Measurements from ENCODE around the gene PPP1R1B. TPM values are rescaled to one million over a fixed set of nuclear protein-coding genes. Genes with fewer than 3 reads are reported as not detected.

The PPP1R1B gene
- total RNA-seq, 4 donors from 2014 or later, result 1.5 to 5.1 TPM; not detected in 2

DNA sequence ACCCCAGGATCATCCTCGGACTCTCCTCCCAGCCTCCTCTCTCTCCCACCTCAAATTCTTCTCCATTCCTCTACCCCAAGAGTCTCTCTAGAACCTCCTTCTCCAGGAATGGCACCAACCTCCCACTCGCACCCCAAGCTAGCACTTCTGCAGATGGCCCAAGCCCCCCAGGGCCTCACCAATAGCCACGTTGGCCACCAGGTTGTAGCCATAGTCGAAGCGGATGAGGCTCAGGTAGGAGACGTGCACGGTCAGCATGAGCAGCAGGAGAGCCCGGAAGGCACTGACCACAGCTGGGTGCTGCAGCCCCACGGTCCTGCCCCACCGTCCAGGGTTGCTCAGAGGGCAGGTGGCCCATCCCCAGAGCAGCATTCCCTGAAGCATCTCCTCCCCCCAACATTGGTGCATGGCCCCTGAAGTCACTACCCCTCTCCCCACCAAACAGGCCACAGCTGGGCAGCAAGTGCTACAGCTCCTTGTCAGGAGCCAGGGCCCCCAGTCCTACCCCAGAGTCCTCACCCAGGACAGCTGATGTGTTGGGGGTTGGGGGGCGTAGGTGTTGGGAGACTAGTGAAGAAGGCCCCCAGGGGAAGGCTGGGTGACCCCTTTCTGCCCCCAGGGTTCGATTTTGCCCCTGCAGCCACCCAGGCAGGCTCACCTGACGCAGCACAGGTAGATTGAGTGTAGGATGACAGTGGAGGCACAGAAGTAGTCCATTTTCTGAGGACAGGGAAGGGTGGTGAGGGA, 46.8 kb downstream of the PPP1R1B start:
- ATAC-seq (no peak), DNase-seq (no peak)
- in situ Hi-C loops (cut with MboI; ENCODE audit: low sequenced_read_pairs in 4 of 4) (loop anchor here in 1 of 4 donors (5.0 kb wide), 1 partner anchor 51 kb away; no protein-coding TSS in a partner anchor), intact Hi-C loops (cut with DNase I; ENCODE audit: low total_unique reads) (no loop called here)
- TF ChIP-seq, protein P1, sequence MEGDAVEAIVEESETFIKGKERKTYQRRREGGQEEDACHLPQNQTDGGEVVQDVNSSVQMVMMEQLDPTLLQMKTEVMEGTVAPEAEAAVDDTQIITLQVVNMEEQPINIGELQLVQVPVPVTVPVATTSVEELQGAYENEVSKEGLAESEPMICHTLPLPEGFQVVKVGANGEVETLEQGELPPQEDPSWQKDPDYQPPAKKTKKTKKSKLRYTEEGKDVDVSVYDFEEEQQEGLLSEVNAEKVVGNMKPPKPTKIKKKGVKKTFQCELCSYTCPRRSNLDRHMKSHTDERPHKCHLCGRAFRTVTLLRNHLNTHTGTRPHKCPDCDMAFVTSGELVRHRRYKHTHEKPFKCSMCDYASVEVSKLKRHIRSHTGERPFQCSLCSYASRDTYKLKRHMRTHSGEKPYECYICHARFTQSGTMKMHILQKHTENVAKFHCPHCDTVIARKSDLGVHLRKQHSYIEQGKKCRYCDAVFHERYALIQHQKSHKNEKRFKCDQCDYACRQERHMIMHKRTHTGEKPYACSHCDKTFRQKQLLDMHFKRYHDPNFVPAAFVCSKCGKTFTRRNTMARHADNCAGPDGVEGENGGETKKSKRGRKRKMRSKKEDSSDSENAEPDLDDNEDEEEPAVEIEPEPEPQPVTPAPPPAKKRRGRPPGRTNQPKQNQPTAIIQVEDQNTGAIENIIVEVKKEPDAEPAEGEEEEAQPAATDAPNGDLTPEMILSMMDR (IDR thresholded peaks at IDR 0.05 in 4 of 5, conservative IDR thresholded peaks at IDR 0.05 in 1 of 5), result no peak
- TF ChIP-seq POLR2A (IDR thresholded peaks at IDR 0.05), result no peak
- no peak overlapping the region for H3K27ac ChIP-seq
- peaks cover 42 to 53% of the 10 kb centered on the region in 2 donors for H3K4me1 ChIP-seq
- H3K27me3 ChIP-seq, result no peaks in the 10 kb centered on the region
- H3K4me3 ChIP-seq, result no peak overlapping the region
- no peaks in the 10 kb centered on the region for H3K36me3 ChIP-seq
- H3K9me3 ChIP-seq, result no peaks in the 10 kb centered on the region

DNA sequence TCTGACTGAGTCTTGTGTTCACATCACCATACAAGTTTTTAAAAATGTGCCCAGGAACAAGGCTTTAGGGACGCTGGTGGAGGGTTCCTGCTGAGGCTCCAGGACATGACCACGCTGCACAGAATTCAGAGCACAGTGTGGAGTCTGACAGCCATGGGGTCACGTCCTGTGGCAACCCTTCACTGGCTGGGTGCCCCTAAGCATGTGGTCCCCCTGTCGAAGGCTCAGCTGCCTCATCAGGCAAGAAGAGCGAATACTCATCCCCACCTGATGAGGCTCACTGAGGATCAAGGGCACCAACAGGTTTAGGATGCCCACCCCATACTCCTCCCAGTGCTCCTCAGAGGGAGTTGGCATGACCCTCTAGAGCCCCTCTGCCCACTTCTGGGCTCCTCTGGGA, 47.4 kb downstream of the PPP1R1B start:
- in situ Hi-C loops (cut with MboI; ENCODE audit: low sequenced_read_pairs in 4 of 4) (loop anchor here in 1 of 4 donors (5.0 kb wide), 1 partner anchor 52 kb away; no protein-coding TSS in a partner anchor), intact Hi-C loops (cut with DNase I; ENCODE audit: low total_unique reads) (no loop called here)
- Histone ChIP-seq H3K4me3 (no peak overlapping the region), H3K27ac (peak overlapping the region in 2 of 4 donors; percentile 92 to 97), H3K36me3 (no peaks in the 10 kb centered on the region), H3K9me3 (no peaks in the 10 kb centered on the region), H3K27me3 (no peaks in the 10 kb centered on the region), H3K4me1 (peaks cover 47 to 56% of the 10 kb centered on the region in 2 donors)
- ATAC-seq, result no peak
- TF ChIP-seq POLR2A (IDR thresholded peaks at IDR 0.05), result no peak
- TF ChIP-seq, protein P1 (IDR thresholded peaks at IDR 0.05 in 4 of 5, conservative IDR thresholded peaks at IDR 0.05 in 1 of 5), result no peak
- no peak for DNase-seq

DNA sequence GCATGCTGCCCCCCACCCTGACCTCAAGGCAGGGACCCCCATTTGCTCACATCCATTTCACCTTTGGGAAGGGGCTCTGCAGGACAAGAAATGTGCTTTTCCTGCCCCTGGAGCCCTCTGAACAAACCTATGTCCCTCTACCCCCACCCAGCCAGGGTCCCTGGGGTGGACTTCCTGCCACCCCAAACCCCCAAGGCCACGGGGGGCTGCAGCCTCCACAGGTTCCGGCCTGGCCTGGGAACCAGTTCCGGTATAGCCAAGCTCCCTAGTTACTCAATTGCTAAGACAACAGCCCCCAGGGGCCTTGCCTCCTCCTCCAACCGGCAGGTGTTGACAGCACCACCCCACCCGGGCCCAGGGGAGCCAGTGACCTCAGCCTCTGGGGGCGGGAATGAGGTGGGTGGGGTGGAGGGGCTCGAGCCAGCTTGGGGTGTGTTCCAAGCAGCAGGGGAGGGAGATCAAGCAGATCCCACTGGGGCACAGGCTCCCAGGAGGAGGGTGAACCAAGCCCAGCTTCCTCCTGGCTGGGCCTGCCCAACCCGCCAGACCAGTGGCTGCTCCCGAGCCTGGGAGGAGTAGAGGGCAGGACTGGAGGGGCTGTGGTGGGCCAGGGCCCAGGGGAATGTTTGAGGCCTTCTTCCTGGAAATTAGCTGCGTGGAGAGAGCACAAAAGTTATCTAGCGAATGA, 48.1 kb downstream of the PPP1R1B start:
- peaks cover 52 to 62% of the 10 kb centered on the region in 2 donors for H3K4me1 ChIP-seq
- ATAC-seq (no peak), DNase-seq (no peak)
- H3K36me3 ChIP-seq, result no peaks in the 10 kb centered on the region
- peak overlapping the region; percentile 92 to 97 (median 94) for H3K27ac ChIP-seq
- no peaks in the 10 kb centered on the region for H3K9me3 ChIP-seq
- no peak for TF ChIP-seq POLR2A (IDR thresholded peaks at IDR 0.05)
- TF ChIP-seq, protein P1 (IDR thresholded peaks at IDR 0.05 in 4 of 5, conservative IDR thresholded peaks at IDR 0.05 in 1 of 5), result no peak
- no peak overlapping the region for H3K4me3 ChIP-seq
- intact Hi-C loops (cut with DNase I; ENCODE audit: low total_unique reads), result loop anchor here (5.0 kb wide), 2 partner anchors 57 to 252 kb away; partner anchors contain the start of genes LRRC3C, MIEN1 and ORMDL3
- no peaks in the 10 kb centered on the region for H3K27me3 ChIP-seq
- in situ Hi-C loops (cut with MboI; ENCODE audit: low sequenced_read_pairs in 4 of 4), result loop anchor here in 1 of 4 donors (5.0 kb wide), 1 partner anchor 53 kb away; no protein-coding TSS in a partner anchor

DNA sequence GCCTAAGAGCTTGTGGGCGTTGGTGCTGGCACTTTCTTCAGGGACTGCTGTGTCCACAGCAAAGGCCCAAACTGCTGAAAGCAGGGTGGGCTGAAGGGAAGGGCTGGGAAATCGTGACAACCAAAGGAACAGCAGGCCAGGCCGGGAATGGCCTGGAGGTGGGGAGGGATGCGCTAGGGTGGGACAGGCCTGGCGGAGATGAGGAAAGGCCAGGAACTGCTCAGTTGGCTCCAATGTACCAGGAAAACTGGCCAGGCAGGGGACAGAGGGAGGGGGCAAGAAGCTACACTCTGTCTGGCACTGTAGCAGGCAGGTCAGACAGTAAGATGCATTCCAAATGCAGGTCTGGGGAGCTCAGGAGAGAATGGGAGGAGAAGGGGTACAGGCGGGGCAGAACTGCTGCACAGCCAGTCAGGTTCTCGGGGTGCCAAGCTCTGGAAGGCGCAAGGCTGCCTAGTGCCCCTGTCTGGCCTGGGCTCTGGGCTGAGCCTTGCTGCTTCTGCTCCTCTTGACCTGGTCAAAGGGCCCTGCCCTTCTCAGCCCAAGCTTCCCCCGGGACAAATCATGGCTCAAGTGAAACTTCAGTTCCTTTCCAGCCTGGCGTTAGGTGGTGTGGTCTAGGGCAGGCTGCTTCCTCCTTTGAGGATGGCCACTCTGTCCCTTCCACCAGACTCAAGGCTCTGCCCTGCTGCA, 48.8 kb downstream of the PPP1R1B start:
- H3K27me3 ChIP-seq, result no peaks in the 10 kb centered on the region
- intact Hi-C loops (cut with DNase I; ENCODE audit: low total_unique reads), result loop anchor here (5.0 kb wide), 2 partner anchors 57 to 252 kb away; partner anchors contain the start of genes LRRC3C, MIEN1 and ORMDL3
- H3K4me3 ChIP-seq, result no peak overlapping the region
- in situ Hi-C loops (cut with MboI; ENCODE audit: low sequenced_read_pairs in 4 of 4), result no loop called here
- no peaks in the 10 kb centered on the region for H3K9me3 ChIP-seq
- DNase-seq (no peak), ATAC-seq (no peak)
- peak overlapping the region; percentile 92 to 97 (median 94) for H3K27ac ChIP-seq
- peaks cover 52 to 62% of the 10 kb centered on the region in 2 donors for H3K4me1 ChIP-seq
- TF ChIP-seq POLR2A (IDR thresholded peaks at IDR 0.05), result no peak
- TF ChIP-seq, protein P1 (IDR thresholded peaks at IDR 0.05 in 4 of 5, conservative IDR thresholded peaks at IDR 0.05 in 1 of 5), result no peak
- no peaks in the 10 kb centered on the region for H3K36me3 ChIP-seq

Measured in gastrocnemius medialis (tissue), 4 donors.